Stimulated activated CD4-positive, alpha-beta T cell treated with anti-CD3 and anti-CD28 coated beads, Interleukin-1b, Interleukin-23, amount 100 ng/mL, for 48 hours (primary cell): ENCODE measurements around the gene PSMA1.
"Not testable (repeated sequence)": the region's sequence is repeated elsewhere in the genome, so short reads cannot be mapped to it uniquely, and the experiment has no call there.

Source experiments
- DNase-seq: peaks from one replicate; pipeline ENCODE4 v3.0.0-alpha.2; 2020

PSMA1 gene

GRCh38 chr11:14519917-14520746, at the start of gene PSMA1:
Gene PSMA1 (minus strand): TSS chr11:14520386. CDS start chr11:14520299, 87 bp downstream.
- peak; percentile 95 for DNase-seq

- DNase-seq: not testable (repeated sequence)
Observed at GRCh38 chr11:14569516-14569915, 49.3 kb upstream of the PSMA1 start.

DNA sequence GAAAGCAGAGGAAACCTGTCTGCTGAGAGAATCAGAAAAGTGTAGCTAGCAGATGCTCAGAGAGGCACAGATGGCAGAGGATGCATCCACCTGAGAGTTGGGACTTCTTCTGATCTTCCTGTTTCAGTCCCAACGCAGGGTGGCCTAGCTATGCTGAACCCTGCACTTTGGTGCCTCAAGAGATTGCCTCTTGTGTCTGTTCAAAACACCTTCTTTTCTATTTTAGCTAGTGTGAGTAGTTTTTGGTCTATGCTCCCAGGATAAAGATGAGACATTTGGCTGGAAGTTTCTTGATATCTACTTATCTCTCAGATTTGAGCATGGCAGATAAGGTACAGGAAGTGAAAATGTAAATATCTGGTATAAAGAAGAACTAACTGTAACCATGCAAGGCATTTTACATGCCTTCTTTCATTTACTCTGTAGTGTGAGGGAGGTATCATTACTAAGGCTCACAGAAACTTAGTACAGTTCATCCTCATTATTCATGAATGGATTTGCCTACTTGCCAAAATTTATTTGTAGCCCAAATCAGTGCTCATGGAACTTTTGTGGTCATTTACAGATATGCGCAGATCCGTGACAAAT, 47.0 kb upstream of the PSMA1 start:
- DNase-seq: no peak

- no peak for DNase-seq
Observed at GRCh38 chr11:14566331-14567063, 46.3 kb upstream of the PSMA1 start.

GRCh38 chr11:14565845-14566244, 45.7 kb upstream of the PSMA1 start:
- no peak for DNase-seq

DNA sequence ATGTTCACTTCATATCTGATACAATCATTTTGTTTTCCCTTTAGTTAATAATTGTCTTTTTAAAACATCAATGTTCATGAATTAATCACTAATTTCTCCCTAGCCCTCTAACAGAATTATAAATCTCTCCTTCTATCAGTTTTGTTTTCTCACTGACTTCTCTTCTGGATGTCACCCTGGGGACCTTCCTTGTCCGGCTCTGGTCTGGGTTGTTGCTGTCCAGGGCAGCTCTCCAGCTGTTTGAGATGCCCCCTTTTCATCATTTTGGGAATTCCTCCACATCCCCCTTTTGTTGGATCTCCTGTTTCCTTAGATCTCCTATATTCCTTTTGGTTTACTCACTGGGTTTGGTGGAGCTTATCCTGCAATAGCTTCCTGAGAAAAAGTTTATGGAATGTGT, 35.6 kb upstream of the PSMA1 start:
- DNase-seq: no peak

DNA sequence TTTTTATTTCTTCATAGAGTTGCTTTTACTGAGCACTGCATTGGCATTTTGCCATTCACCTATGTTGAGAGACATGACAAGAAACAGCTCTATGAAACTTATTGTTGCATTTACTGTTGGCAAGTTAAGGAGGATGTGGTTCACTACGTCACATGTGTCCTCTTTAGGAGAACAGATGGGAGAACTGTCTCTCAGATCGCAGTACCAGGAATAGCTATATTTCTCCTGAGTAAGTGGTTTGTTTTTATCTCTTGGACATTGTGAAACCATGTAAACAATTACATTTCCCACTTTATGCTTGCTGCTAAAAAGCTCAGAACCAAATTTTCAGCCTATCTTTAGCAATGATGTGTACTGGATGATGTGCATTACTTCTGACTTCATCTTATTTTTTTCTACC, 34.8 kb upstream of the PSMA1 start:
- DNase-seq: no peak

DNA sequence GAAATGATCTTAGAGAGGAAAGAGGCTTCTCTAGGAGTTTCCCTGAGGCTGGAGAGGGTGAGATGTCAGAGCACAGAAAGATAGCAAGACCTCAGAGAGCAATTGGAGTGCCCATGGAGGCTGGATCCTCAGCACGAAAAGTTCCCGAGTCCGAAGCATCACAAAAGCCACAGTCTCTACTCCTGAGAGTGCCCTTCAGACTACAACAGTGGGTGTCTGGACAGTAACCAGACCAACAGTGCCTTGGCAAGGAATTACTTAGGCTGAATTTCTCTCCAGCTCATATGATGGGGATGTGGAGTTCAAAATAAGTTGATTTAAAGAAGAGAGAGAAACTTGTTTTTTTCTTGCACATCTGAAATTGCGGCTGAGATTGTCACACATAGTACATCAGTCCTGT, 31.9 kb upstream of the PSMA1 start:
- no peak for DNase-seq

GRCh38 chr11:14551380-14551779, 31.2 kb upstream of the PSMA1 start:
- DNase-seq: no peak

DNA sequence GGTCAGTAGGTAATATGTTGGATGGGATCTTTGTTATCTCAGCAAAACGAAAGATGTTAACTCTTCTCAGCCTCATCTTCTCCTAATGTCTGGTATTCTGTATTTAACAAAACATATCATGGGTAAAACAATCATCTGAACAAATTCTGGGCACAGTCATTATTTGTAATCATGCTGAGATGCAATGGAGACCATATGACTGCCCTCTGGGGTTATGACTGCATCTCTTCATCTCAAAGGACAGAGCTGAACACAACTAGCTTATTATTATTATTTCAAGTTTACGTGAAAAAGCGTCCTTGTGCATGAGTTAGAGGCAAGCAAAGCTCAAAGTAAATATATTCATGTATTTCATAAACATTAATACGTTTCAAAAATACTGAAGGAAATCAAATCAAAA, 29.7 kb upstream of the PSMA1 start:
- no peak for DNase-seq

- DNase-seq: no peak
Observed at GRCh38 chr11:14547440-14547839, 27.3 kb upstream of the PSMA1 start.

- no peak for DNase-seq
Observed at GRCh38 chr11:14546672-14547071, 26.5 kb upstream of the PSMA1 start.

GRCh38 chr11:14544611-14545010, 24.4 kb upstream of the PSMA1 start:
- no peak for DNase-seq

GRCh38 chr11:14543260-14543659, 23.1 kb upstream of the PSMA1 start:
- DNase-seq: no peak

DNA sequence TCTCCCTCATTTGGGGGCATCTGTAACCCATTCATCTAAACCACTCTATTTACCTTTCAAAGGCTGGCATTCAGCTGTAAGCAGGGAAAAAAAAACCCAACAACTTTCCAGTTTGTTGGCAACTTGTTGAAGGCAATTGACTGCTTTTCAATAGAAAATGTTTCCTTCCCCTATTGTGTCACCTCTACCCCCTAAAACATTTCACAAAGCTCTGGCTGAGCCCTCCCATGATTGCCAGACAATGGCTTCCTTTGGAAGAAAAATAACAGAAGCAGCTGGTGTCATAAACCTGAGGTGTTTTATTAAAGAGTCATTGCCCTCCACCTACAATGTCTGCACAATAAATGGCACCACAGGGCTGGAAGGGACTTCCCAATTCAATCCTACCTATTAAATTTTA, 22.1 kb upstream of the PSMA1 start:
- no peak for DNase-seq

GRCh38 chr11:14541192-14541947, 21.2 kb upstream of the PSMA1 start:
- DNase-seq: no peak

DNA sequence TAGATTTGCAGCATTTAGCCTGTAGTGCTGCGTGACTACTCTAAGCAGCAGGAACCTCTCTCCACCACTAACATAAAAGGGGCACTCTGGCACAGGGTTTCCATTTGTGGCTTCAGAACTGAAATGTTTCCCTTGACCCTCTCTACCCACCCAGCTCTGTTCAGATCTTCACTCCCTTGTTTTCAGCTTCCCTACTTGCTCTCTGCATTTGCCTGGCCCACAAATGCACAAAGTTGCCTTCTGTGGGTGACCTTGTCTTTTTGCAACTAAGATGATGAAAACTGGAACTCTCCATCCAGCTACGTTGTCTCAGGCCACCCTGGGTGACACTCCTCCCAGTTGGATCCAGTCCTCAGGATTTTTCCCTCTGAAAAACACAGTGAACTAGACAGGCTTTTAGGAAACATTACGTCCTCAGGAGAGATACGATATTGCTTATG, 19.8 kb upstream of the PSMA1 start:
- no peak for DNase-seq

- no peak for DNase-seq
Observed at GRCh38 chr11:14538926-14539554, 18.9 kb upstream of the PSMA1 start.

DNA sequence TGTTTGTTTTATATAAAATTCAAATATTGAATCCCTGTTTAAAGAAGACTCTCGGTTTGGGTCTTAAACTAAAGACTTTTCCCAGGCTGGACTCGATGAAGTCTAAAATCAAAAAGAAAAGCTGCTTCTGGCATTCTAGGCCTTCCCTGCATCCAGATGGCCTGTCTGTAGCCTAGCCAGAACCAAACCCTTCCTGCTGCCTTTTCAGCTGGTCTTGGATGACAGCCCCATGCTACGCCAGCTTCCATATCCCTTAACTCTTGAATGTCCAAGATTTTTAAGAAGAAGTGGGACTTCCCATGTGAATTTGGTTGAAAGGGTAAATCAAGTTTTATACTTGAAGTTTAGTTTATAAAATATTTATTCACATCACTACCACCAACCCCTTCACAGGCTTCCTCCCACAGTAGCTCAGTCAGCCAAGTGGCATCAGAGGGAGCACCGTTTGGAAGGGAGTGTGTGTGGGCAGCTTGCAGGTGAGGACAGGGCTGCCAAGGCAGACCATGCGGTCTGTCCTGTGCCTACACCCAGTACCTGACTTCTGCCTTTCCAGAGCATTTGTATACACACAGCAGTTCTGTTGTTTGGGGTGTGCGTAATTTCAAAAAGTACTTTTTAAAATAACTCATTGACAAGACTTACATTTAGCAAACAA, 18.2 kb upstream of the PSMA1 start:
- DNase-seq: no peak

GRCh38 chr11:14537134-14537599, 17.0 kb upstream of the PSMA1 start:
- no peak for DNase-seq

GRCh38 chr11:14535166-14535565, 15.0 kb upstream of the PSMA1 start:
- DNase-seq: not testable (repeated sequence)

DNA sequence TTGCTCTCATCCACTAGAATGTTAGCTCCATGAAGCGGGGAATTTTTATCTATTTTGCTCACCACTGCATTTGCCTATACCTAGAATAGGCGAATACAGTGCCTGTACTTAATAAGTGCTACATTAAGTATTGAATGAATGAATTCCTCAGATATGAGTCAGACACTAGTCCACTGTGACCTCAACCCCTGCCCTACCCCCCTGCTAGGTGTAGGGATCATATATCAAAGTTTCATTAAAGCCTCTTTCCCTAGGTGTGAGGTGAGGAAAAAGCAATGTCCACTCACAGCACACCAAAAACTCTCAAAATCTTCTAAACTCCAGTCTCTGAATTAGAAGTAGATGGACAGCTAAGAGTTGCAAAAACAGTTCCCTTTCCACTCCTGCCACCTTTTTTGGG, 9.8 kb upstream of the PSMA1 start:
- no peak for DNase-seq
